Measurements from ENCODE around the gene SDK1.

Gene SDK1

DNA sequence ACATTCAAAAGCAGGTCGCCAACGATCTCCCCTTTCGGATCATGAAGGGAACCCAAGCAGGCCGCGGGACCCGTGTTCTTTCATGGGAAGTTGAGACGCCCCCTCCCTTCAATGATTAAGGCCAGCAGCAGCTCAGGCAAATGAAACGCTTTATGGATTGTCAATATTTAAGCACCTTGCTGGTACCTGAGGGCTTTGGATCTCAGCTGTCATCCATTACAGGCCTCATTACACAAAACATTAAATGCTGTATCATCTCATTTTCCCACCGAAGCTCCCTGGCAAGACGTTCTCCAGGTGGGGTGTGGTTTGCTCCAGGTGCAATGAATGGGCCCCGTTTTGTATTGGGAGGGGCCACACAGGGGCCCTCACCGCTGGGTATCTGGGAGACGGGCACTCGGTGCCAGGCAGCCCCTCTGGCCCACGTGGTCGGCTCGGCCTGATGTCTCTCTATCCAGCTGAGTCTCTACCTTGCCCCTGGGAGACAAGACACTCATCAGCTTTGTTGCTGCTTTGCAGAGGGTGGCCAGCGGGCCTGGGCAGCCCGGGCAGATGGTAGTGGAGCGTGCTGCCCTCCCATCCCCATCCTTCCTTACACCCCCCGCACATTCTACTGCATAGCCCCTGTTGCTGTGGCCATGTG lies 925.0 kb downstream of the SDK1 start:
- no peak overlapping the region for H3K27ac ChIP-seq
- TF ChIP-seq ZFX (IDR thresholded peaks at IDR 0.05) (no peak), CTCF (conservative IDR thresholded peaks at IDR 0.05) (no peak)

DNA sequence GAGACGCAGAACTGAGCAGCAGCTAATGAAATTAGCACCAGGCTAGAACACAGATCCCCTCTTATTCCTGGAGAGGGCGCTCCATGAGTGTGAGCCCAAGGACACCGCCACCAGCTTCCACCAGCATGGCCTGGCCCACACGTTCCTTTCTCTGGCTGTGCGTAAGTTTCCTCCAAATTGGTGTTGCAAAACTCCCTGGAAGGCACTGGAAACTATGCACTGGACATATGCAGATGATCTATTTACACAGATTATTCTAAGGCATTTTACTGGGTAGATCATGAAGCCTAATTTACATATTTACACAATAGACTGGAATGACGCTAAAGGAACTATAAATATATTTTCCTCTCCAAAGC lies 925.5 kb downstream of the SDK1 start:
- TF ChIP-seq CTCF (conservative IDR thresholded peaks at IDR 0.05): no peak; the same call in 1 of the 2 replicates
- TF ChIP-seq ZFX (IDR thresholded peaks at IDR 0.05): no peak

DNA sequence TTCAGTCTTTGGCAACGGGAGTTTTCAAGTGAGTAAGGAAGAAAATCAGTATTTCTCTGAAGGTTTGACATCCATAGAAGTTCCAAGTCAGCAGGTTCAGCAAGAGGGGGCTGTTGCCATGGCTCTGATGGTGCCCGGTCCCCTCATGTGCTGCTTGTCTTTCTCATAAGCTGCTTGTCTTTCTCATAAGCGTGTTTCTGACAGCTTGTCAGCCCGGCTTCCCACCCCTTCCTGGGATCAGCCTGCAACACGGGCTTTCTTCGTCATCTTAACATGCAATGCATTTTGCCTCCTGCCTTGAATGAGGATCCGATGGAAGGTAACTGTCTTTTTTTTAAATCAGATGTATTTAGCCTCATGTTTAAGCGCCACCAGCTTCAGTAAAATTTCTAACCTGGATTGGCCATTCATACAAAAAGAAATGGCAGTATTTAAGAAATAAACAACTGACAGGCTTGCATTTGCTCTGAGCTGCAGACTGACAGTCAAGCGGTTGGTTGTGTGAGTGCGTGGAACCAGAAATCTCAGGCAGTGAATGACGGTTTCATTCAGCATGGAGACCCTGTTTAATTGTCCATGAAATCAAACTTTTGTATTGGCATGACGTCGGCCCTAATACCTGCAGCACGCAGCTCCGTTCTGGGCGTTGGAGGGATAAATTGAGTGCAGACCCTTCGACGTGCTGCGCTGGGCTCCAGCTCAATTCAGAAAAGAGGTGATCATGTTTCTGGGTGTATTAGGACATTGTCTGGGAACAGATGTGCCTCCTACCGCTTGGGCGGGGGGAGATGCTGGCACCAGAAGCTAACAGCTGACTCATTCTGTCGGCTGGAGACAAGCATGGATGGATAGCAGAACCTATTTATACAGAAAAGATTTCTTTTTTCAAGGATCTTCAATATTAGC lies 926.3 kb downstream of the SDK1 start:
- TF ChIP-seq CTCF (conservative IDR thresholded peaks at IDR 0.05): no peak
- TF ChIP-seq ZFX (IDR thresholded peaks at IDR 0.05): no peak
- no peak overlapping the region for H3K27ac ChIP-seq

More for the DNA sequence above, 925.5 kb downstream of the SDK1 start:
- no peak overlapping the region for H3K27ac ChIP-seq

- no peak overlapping the region for H3K27ac ChIP-seq
- TF ChIP-seq ZFX (IDR thresholded peaks at IDR 0.05) (no peak), CTCF (conservative IDR thresholded peaks at IDR 0.05) (no peak)
These were observed 929.3 kb downstream of the SDK1 start for GRCh38 chr7:4230352-4230751.

DNA sequence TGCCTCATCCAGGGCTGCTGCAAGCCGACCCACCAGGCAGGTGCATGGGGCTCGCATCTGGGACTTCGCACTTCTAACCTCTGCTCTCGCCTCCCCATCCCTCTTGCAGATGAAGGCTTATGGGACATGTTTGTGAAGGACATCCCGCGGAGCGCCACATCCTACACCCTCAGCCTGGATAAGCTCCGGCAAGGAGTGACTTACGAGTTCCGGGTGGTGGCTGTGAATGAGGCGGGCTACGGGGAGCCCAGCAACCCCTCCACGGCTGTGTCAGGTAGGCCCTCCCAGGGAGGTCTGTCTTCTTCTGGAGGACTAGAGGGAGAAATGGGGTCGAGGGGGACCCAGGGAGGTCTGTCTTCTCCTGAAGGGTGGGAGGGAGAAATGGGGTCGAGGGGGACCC lies 932.1 kb downstream of the SDK1 start:
- no peak overlapping the region for H3K27ac ChIP-seq
- TF ChIP-seq ZFX (IDR thresholded peaks at IDR 0.05) (no peak), CTCF (conservative IDR thresholded peaks at IDR 0.05) (no peak)

DNA sequence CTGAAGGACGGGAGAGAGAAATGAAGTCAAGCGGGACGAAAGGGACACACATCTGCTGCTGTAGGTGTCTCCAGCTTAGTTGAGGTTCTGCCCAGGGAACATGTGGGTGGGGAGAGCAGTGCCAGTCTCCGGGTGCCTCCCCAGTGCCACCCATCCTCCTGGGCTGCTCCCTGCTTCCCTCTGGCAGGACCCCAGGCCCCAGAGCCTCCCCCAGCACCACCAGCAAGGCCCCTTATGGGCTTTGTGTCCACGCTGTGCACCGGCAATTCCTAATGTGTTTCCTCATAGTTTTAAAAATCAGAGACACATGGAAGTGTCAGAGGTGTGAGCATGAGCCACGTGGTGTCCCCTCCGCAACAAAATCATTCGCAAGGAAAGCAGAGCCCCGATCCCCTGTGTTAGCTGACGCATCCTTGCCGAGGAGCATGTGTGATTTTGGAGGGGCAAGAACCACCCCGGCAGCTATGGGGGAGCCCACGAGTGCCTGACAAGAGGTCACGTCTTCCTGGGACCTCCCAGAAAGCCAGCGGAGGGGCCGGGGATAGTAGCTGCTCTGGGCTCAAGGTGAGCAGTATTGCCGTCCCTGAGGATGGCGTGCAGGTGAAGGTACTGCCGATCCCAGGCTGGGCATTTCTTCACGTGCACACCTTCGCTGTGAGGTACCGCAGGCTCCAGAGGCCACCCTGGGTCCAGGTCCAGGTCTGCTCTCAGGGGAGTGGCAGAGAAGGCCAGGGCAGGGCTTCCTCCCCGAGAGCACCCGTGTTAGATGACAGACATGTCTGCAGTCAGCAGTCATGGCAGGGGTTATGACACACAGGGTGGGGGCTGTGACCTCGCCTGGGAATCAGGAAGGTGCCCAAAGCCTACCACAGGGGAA lies 932.8 kb downstream of the SDK1 start:
- no peak for TF ChIP-seq ZFX (IDR thresholded peaks at IDR 0.05)
- no peak for TF ChIP-seq CTCF (conservative IDR thresholded peaks at IDR 0.05)
- no peak overlapping the region for H3K27ac ChIP-seq
